HEK293 (cell line): ENCODE data around the gene ZNF432.
"Not testable (repeated sequence)": the region's sequence is repeated elsewhere in the genome, so short reads cannot be mapped to it uniquely, and the experiment has no call there.

ENCODE experiments used
- CTCF ChIA-PET: fragments of 350-600 bp; formaldehyde crosslinking; extraction: SDS; loops from one replicate; lab custom pipeline; 2021; ENCODE audit warnings: antibody characterized with exemption; lab: Yijun Ruan, JAX
- POLR2A ChIA-PET: fragments of 300-600 bp; formaldehyde crosslinking; extraction: SDS; loops from one replicate; lab custom pipeline; 2020; ENCODE audit warnings: antibody characterized with exemption, inconsistent platforms; lab: Yijun Ruan, JAX
- H3K27ac ChIP-seq: fragments of 200-500 bp; sonication (Bioruptor generic); 2 replicates; pipeline ENCODE4 v1.5.1; 2014; ENCODE audit warnings: low read depth, low read length, control low read depth, inconsistent platforms; ENCODE audit errors: extremely low read depth
- H3K36me3 ChIP-seq, 2 experiments: fragments of 200-500 bp in 1 of 2; sonication (Bioruptor generic) in 1 of 2; 1 replicate in 1 of 2; 2 replicates in 1 of 2; pipeline ENCODE4 v1.5.1; 2014 to 2017; ENCODE audit warnings: inconsistent platforms in 2 of 2, low read length in 2 of 2; ENCODE audit not compliant: control insufficient read depth in 2 of 2, insufficient read depth in 1 of 2
- H3K4me1 ChIP-seq: fragments of 200-500 bp; sonication (Bioruptor generic); 2 replicates; pipeline ENCODE4 v1.5.1; 2014; ENCODE audit warnings: mild to moderate bottlenecking, low read length, inconsistent platforms; ENCODE audit not compliant: control insufficient read depth, insufficient read depth
- H3K4me3 ChIP-seq: 2 replicates; pipeline ENCODE4 v1.5.1; 2011; ENCODE audit warnings: low read depth, mild to moderate bottlenecking, control low read depth, low read length, moderate library complexity
- H3K9me3 ChIP-seq: fragments of 200-500 bp; sonication (Bioruptor generic); 2 replicates; pipeline ENCODE4 v1.5.1; 2014; ENCODE audit warnings: low read depth, low read length, inconsistent platforms; ENCODE audit not compliant: control insufficient read depth, insufficient read depth
- HOXA7 ChIP-seq: sonication (generic); formaldehyde crosslinking; IDR thresholded peaks from 2 replicates; pipeline ENCODE4 v1.8.1; 2022; ENCODE audit warnings: missing genetic modification reagents, borderline replicate concordance
- KLF8 ChIP-seq: fragments of 450-650 bp; formaldehyde crosslinking; IDR thresholded peaks from 2 replicates; pipeline ENCODE4 v1.5.1; 2016; ENCODE audit warnings: missing biosample characterization, missing genetic modification characterization
- SALL2 ChIP-seq: fragments of 450-650 bp; formaldehyde crosslinking; IDR thresholded peaks from 2 replicates; pipeline ENCODE4 v1.5.0; 2017; ENCODE audit warnings: missing biosample characterization, mild to moderate bottlenecking, missing genetic modification characterization, borderline replicate concordance
- YY2 ChIP-seq: fragments of 450-650 bp; formaldehyde crosslinking; IDR thresholded peaks from 2 replicates; pipeline ENCODE4 v1.5.1; 2016; ENCODE audit warnings: missing biosample characterization, missing genetic modification characterization
- ZNF280D ChIP-seq: fragments of 450-650 bp; formaldehyde crosslinking; IDR thresholded peaks from 2 replicates; pipeline ENCODE4 v1.5.1; 2016; ENCODE audit warnings: missing biosample characterization, missing genetic modification characterization
- ZNF324 ChIP-seq: fragments of 450-650 bp; formaldehyde crosslinking; IDR thresholded peaks from 2 replicates; pipeline ENCODE4 v1.5.1; 2016; ENCODE audit warnings: missing biosample characterization, missing genetic modification characterization
- ZNF335 ChIP-seq: fragments of 450-650 bp; formaldehyde crosslinking; conservative IDR thresholded peaks from 2 replicates; pipeline ENCODE4 v1.5.1; 2016; ENCODE audit warnings: missing biosample characterization, missing genetic modification characterization
- ZNF558 ChIP-seq: fragments of 450-650 bp; formaldehyde crosslinking; IDR thresholded peaks from 2 replicates; pipeline ENCODE4 v1.5.1; 2016; ENCODE audit warnings: missing biosample characterization, missing genetic modification characterization
- ZNF585B ChIP-seq: fragments of 450-650 bp; formaldehyde crosslinking; IDR thresholded peaks from 2 replicates; pipeline ENCODE4 v1.5.1; 2016; ENCODE audit warnings: missing biosample characterization, missing genetic modification characterization
- ZNF600 ChIP-seq: fragments of 450-650 bp; formaldehyde crosslinking; IDR thresholded peaks from 2 replicates; pipeline ENCODE4 v1.5.1; 2016; ENCODE audit warnings: missing biosample characterization, missing genetic modification characterization
- ZNF639 ChIP-seq: fragments of 450-650 bp; formaldehyde crosslinking; IDR thresholded peaks from 2 replicates; pipeline ENCODE4 v1.5.1; 2016; ENCODE audit warnings: missing biosample characterization, missing genetic modification characterization
- ZNF660 ChIP-seq: fragments of 450-650 bp; IDR thresholded peaks from 2 replicates; pipeline ENCODE4 v1.5.1; 2018; ENCODE audit warnings: missing biosample characterization, mild to moderate bottlenecking, missing genetic modification characterization
- ZNF777 ChIP-seq: fragments of 450-650 bp; formaldehyde crosslinking; IDR thresholded peaks from 2 replicates; pipeline ENCODE4 v1.5.1; 2017; ENCODE audit warnings: missing biosample characterization, missing genetic modification characterization, borderline replicate concordance
- TF ChIP-seq, protein P1 (sequence below): fragments of 450-650 bp; formaldehyde crosslinking; IDR thresholded peaks from 2 replicates; pipeline ENCODE4 v1.5.1; 2016; ENCODE audit warnings: missing biosample characterization, missing genetic modification characterization, low read depth
- TF ChIP-seq, protein P2 (sequence below): fragments of 450-650 bp; formaldehyde crosslinking; IDR thresholded peaks from 2 replicates; pipeline ENCODE4 v1.5.1; 2016; ENCODE audit warnings: missing biosample characterization, missing genetic modification characterization
- TF ChIP-seq, protein P3 (sequence below): fragments of 450-650 bp; formaldehyde crosslinking; conservative IDR thresholded peaks from 2 replicates; pipeline ENCODE4 v1.5.1; 2016; ENCODE audit warnings: low read depth, missing biosample characterization, missing genetic modification characterization

The ZNF432 gene

DNA sequence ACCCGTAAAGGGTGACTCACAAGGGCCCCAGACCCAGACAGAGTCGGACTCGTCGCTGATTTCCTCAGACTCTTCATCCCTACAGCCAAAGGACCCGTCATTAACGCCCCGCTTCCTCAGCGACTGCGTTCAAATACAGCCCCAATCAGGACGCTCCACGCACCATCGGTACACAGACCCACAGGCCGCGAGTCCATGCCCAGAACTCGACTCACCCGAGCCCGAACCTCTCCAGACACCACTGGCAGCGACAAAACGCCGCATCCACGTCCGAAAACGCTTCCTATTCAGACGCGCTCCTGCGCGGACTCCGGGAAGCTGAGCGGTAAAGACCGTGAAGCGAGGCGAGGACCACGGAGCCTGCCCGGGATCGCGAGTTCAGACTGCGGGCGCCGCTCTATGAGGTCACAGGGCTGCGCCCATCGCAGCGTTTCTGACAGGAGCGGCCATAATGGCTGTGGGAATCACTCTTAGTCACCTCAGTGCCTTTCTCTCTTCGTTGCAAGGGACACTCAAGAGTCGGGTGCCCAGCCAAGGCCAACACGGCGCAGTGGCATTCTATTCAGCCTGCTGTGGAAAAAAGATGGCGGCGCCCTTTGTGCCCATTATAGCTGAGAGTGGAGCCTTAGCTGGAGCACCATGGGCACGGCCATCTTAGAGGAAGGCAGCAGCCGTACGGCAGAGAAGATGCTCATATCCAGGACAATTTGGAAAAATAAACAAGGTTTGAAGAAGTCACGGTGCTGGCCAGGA, 20.4 kb downstream of the ZNF432 start, which contains the start of gene ZNF614 (continued):
- peak; percentile 98 for TF ChIP-seq ZNF335 (tag by site-specific recombination)
- TF ChIP-seq, protein P1, sequence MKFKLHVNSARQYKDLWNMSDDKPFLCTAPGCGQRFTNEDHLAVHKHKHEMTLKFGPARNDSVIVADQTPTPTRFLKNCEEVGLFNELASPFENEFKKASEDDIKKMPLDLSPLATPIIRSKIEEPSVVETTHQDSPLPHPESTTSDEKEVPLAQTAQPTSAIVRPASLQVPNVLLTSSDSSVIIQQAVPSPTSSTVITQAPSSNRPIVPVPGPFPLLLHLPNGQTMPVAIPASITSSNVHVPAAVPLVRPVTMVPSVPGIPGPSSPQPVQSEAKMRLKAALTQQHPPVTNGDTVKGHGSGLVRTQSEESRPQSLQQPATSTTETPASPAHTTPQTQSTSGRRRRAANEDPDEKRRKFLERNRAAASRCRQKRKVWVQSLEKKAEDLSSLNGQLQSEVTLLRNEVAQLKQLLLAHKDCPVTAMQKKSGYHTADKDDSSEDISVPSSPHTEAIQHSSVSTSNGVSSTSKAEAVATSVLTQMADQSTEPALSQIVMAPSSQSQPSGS (tag by site-specific recombination): 0 out of 2 replicates have a peak, but pooled peaks have one; percentile 10
- TF ChIP-seq ZNF585B (tag by site-specific recombination): no peak
- TF ChIP-seq ZNF639: peak; percentile 41; the same call in 1 of the 2 replicates
- TF ChIP-seq SALL2: no peak
- TF ChIP-seq, protein P2, sequence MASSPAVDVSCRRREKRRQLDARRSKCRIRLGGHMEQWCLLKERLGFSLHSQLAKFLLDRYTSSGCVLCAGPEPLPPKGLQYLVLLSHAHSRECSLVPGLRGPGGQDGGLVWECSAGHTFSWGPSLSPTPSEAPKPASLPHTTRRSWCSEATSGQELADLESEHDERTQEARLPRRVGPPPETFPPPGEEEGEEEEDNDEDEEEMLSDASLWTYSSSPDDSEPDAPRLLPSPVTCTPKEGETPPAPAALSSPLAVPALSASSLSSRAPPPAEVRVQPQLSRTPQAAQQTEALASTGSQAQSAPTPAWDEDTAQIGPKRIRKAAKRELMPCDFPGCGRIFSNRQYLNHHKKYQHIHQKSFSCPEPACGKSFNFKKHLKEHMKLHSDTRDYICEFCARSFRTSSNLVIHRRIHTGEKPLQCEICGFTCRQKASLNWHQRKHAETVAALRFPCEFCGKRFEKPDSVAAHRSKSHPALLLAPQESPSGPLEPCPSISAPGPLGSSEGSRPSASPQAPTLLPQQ (tag by site-specific recombination): 0 out of 2 replicates have a peak, but pooled peaks have one; percentile 43
- peak; percentile 55; the same call in 1 of the 2 replicates for TF ChIP-seq ZNF660 (tag by site-specific recombination)
- no peak for TF ChIP-seq HOXA7
- peak; percentile 52; the same call in 1 of the 2 replicates for TF ChIP-seq KLF8 (tag by site-specific recombination)
- peak; percentile 79; the same call in 1 of the 2 replicates for TF ChIP-seq ZNF280D
- TF ChIP-seq ZNF558 (tag by site-specific recombination): no peak
- no peak for TF ChIP-seq ZNF777 (tag by site-specific recombination)
- peak; percentile 60; the same call in 1 of the 2 replicates for TF ChIP-seq ZNF324 (tag by site-specific recombination)
- TF ChIP-seq YY2 (tag by site-specific recombination): peak; percentile 100
- peak; percentile 52 for TF ChIP-seq ZNF600 (tag by site-specific recombination)
- TF ChIP-seq, protein P3, sequence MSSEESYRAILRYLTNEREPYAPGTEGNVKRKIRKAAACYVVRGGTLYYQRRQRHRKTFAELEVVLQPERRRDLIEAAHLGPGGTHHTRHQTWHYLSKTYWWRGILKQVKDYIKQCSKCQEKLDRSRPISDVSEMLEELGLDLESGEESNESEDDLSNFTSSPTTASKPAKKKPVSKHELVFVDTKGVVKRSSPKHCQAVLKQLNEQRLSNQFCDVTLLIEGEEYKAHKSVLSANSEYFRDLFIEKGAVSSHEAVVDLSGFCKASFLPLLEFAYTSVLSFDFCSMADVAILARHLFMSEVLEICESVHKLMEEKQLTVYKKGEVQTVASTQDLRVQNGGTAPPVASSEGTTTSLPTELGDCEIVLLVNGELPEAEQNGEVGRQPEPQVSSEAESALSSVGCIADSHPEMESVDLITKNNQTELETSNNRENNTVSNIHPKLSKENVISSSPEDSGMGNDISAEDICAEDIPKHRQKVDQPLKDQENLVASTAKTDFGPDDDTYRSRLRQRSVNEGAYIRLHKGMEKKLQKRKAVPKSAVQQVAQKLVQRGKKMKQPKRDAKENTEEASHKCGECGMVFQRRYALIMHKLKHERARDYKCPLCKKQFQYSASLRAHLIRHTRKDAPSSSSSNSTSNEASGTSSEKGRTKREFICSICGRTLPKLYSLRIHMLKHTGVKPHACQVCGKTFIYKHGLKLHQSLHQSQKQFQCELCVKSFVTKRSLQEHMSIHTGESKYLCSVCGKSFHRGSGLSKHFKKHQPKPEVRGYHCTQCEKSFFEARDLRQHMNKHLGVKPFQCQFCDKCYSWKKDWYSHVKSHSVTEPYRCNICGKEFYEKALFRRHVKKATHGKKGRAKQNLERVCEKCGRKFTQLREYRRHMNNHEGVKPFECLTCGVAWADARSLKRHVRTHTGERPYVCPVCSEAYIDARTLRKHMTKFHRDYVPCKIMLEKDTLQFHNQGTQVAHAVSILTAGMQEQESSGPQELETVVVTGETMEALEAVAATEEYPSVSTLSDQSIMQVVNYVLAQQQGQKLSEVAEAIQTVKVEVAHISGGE (tag by site-specific recombination): peak; percentile 14; the same call in 1 of the 2 replicates

DNA sequence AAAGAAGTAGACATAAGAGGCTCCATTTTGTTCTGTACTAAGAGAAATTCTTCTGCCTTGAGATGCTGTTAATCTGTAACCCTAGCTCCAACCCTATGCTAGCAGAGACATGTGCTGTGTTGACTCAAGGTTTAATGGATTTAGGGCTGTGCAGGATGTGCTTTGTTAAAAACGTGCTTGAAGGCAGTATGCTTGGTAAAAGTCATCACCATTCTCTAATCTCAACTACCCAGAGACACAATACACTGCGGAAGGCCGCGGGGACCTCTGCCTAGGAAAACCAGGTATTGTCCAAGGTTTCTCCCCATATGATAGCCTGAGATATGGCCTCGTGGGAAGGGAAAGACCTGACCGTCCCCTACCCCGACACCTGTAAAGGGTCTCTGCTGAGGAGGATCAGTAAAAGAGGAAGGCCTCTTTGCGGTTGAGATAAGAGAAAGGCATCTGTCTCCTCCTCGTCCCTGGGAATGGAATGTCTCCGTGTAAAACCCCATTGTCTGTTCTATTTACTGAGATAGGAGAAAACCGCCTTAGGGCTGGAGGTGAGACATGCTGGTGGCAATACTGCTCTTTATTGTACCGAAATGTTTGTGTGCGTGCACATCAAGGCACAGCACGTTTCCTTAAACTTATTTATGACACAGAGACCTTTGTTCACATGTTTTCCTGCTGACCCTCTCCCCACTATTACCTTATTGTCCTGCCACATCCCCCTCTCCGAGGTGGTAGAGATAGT, 22.2 kb downstream of the ZNF432 start:
- H3K9me3 ChIP-seq, POLR2A ChIA-PET, H3K27ac ChIP-seq, CTCF ChIA-PET, H3K4me1 ChIP-seq, H3K4me3 ChIP-seq: not testable (repeated sequence)
- H3K36me3 ChIP-seq: peaks cover 37 to 56% of the 10 kb centered on the region in 2 experiments

DNA sequence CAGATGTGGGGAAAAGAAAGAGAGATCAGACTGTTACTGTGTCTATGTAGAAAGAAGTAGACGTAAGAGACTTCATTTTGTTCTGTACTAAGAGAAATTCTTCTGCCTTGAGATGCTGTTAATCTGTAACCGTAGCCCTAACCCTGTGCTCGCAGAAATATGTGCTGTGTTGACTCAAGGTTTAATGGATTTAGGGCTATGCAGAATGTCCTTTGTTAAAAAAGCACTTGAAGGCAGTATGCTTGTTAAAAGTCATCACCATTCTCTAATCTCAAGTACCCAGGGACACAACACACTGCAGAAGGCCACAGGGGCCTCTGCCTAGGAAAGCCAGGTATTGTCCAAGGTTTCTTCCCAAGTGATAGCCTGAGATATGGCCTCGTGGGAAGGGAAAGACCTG, 24.2 kb downstream of the ZNF432 start:
- POLR2A ChIA-PET, H3K9me3 ChIP-seq, H3K4me3 ChIP-seq, H3K27ac ChIP-seq, H3K4me1 ChIP-seq, CTCF ChIA-PET: not testable (repeated sequence)
- H3K36me3 ChIP-seq: peaks cover 53 to 70% of the 10 kb centered on the region in 2 experiments
